ENCODE data around the gene ETV6. TPM values are rescaled to one million over a fixed set of nuclear protein-coding genes. Genes with fewer than 3 reads are reported as not detected.
"Not testable (repeated sequence)": the region's sequence is repeated elsewhere in the genome, so short reads cannot be mapped to it uniquely, and the experiment has no call there.

Gene ETV6
- 25.3 TPM for total RNA-seq (ENCODE audit: insufficient read depth, low replicate concordance)

- peak; percentile 96 for DNase-seq (ENCODE audit: low spot score)
Observed at GRCh38 chr12:11649413-11650285, at the start of gene ETV6. TSS of gene ETV6 (plus strand) at chr12:11649674. CDS start at chr12:11650128, 454 bp downstream.

GRCh38 chr12:11600199-11600598 lies 49.3 kb upstream of the ETV6 start:
- no peak for DNase-seq (ENCODE audit: low spot score)

- DNase-seq (ENCODE audit: low spot score): no peak
Observed at GRCh38 chr12:11601647-11602046, 47.8 kb upstream of the ETV6 start.

GRCh38 chr12:11607313-11608081 lies 42.0 kb upstream of the ETV6 start:
- peak; percentile 65 for DNase-seq (ENCODE audit: low spot score)

- no peak for DNase-seq (ENCODE audit: low spot score)
Observed at GRCh38 chr12:11609045-11609444, 40.4 kb upstream of the ETV6 start.

GRCh38 chr12:11615481-11615880 lies 34.0 kb upstream of the ETV6 start:
- no peak for DNase-seq (ENCODE audit: low spot score)

- DNase-seq (ENCODE audit: low spot score): no peak
Observed at GRCh38 chr12:11618046-11618445, 31.4 kb upstream of the ETV6 start.

- no peak for DNase-seq (ENCODE audit: low spot score)
Observed at GRCh38 chr12:11621797-11622423, 27.6 kb upstream of the ETV6 start.

GRCh38 chr12:11622876-11623281 lies 26.6 kb upstream of the ETV6 start:
- peak; percentile 52 for DNase-seq (ENCODE audit: low spot score)

GRCh38 chr12:11623382-11623781 lies 26.1 kb upstream of the ETV6 start:
- DNase-seq (ENCODE audit: low spot score): peak; percentile 83

GRCh38 chr12:11624116-11624515 lies 25.4 kb upstream of the ETV6 start:
- no peak for DNase-seq (ENCODE audit: low spot score)

- not testable (repeated sequence) for DNase-seq (ENCODE audit: low spot score)
Observed at GRCh38 chr12:11627709-11628108, 21.8 kb upstream of the ETV6 start.

- no peak for DNase-seq (ENCODE audit: low spot score)
Observed at GRCh38 chr12:11628353-11628752, 21.1 kb upstream of the ETV6 start.

- no peak for DNase-seq (ENCODE audit: low spot score)
Observed at GRCh38 chr12:11630046-11630706, 19.3 kb upstream of the ETV6 start.

GRCh38 chr12:11631288-11631687 lies 18.2 kb upstream of the ETV6 start:
- no peak for DNase-seq (ENCODE audit: low spot score)

GRCh38 chr12:11631881-11632280 lies 17.6 kb upstream of the ETV6 start:
- DNase-seq (ENCODE audit: low spot score): not testable (repeated sequence)

- no peak for DNase-seq (ENCODE audit: low spot score)
Observed at GRCh38 chr12:11633968-11634367, 15.5 kb upstream of the ETV6 start.

GRCh38 chr12:11635341-11635740 lies 14.1 kb upstream of the ETV6 start:
- DNase-seq (ENCODE audit: low spot score): no peak

- no peak for DNase-seq (ENCODE audit: low spot score)
Observed at GRCh38 chr12:11638315-11638916, 11.1 kb upstream of the ETV6 start.

- no peak for DNase-seq (ENCODE audit: low spot score)
Observed at GRCh38 chr12:11639454-11639853, 10.0 kb upstream of the ETV6 start.

GRCh38 chr12:11641522-11641921 lies 8.0 kb upstream of the ETV6 start:
- DNase-seq (ENCODE audit: low spot score): no peak

Measured in umbilical cord (tissue), 2 donors.